WERI-Rb-1 (cell line): Measurements from ENCODE around the gene ACTN4.
"Not testable (repeated sequence)": the region's sequence is repeated elsewhere in the genome, so short reads cannot be mapped to it uniquely, and the experiment has no call there.

Source experiments
- DNase-seq: peaks from one replicate; pipeline ENCODE4 v3.0.0-alpha.2; 2020
- H3K27ac ChIP-seq: fragments of 250-450 bp; sonication (Bioruptor Pico); 2 replicates; pipeline ENCODE4 v1.5.1; 2020; ENCODE audit warnings: mild to moderate bottlenecking, moderate library complexity
- H3K27me3 ChIP-seq: fragments of 250-450 bp; sonication (Bioruptor Pico); 2 replicates; pipeline ENCODE4 v1.5.1; 2021; ENCODE audit warnings: mild to moderate bottlenecking, low read depth, moderate library complexity; ENCODE audit not compliant: insufficient read depth, severe bottlenecking
- H3K36me3 ChIP-seq: fragments of 250-450 bp; sonication (Bioruptor Pico); 2 replicates; pipeline ENCODE4 v1.5.1; 2020; ENCODE audit warnings: mild to moderate bottlenecking, moderate library complexity
- H3K4me3 ChIP-seq: 2 replicates; pipeline ENCODE4 v1.5.1; 2011; ENCODE audit warnings: low read depth, mild to moderate bottlenecking, control low read depth, low read length
- H3K9me3 ChIP-seq: fragments of 250-450 bp; sonication (Bioruptor Pico); 2 replicates; pipeline ENCODE4 v1.5.1; 2021; ENCODE audit warnings: mild to moderate bottlenecking, moderate library complexity; ENCODE audit not compliant: severe bottlenecking
- CTCF ChIP-seq: IDR thresholded peaks from 2 replicates; pipeline ENCODE4 v1.5.1; 2011; ENCODE audit warnings: low read depth, mild to moderate bottlenecking, control low read depth, inconsistent platforms, low read length

Gene ACTN4

GRCh38 chr19:38763795-38764220 is 116.4 kb downstream of the ACTN4 start:
- TF ChIP-seq CTCF = no peak
- Histone ChIP-seq H3K4me3 (no peak overlapping the region), H3K27me3 (no peaks in the 10 kb centered on the region), H3K36me3 (no peaks in the 10 kb centered on the region), H3K9me3 (no peaks in the 10 kb centered on the region), H3K27ac (no peak overlapping the region)
- no peak for DNase-seq

- Histone ChIP-seq H3K9me3 (no peaks in the 10 kb centered on the region), H3K27me3 (no peaks in the 10 kb centered on the region), H3K4me3 (no peak overlapping the region), H3K36me3 (no peaks in the 10 kb centered on the region), H3K27ac (no peak overlapping the region)
- no peak for TF ChIP-seq CTCF
- DNase-seq = no peak
Observed at GRCh38 chr19:38765214-38765613, 117.8 kb downstream of the ACTN4 start.

- H3K36me3 ChIP-seq = no peaks in the 10 kb centered on the region
- TF ChIP-seq CTCF = no peak
- H3K27me3 ChIP-seq = no peaks in the 10 kb centered on the region
- no peak for DNase-seq
- H3K9me3 ChIP-seq = no peaks in the 10 kb centered on the region
- no peak overlapping the region for H3K27ac ChIP-seq
- H3K4me3 ChIP-seq = no peak overlapping the region
Observed at GRCh38 chr19:38766276-38767047, 119.0 kb downstream of the ACTN4 start.

GRCh38 chr19:38769635-38770211 is 122.3 kb downstream of the ACTN4 start:
- H3K36me3 ChIP-seq = no peaks in the 10 kb centered on the region
- TF ChIP-seq CTCF = peak; percentile 30; the same call in 1 of the 2 replicates
- DNase-seq = no peak
- no peak overlapping the region for H3K4me3 ChIP-seq
- H3K27ac ChIP-seq = no peak overlapping the region
- H3K9me3 ChIP-seq = no peaks in the 10 kb centered on the region
- no peaks in the 10 kb centered on the region for H3K27me3 ChIP-seq

GRCh38 chr19:38770228-38770948 is 122.9 kb downstream of the ACTN4 start:
- H3K27ac ChIP-seq, DNase-seq, H3K36me3 ChIP-seq, H3K27me3 ChIP-seq, H3K9me3 ChIP-seq, H3K4me3 ChIP-seq: not testable (repeated sequence)

GRCh38 chr19:38770949-38771275 is 123.5 kb downstream of the ACTN4 start:
- H3K27ac ChIP-seq, H3K4me3 ChIP-seq, DNase-seq, H3K9me3 ChIP-seq, H3K27me3 ChIP-seq, H3K36me3 ChIP-seq: not testable (repeated sequence)

GRCh38 chr19:38771569-38771968 is 124.1 kb downstream of the ACTN4 start:
- H3K36me3 ChIP-seq, H3K27ac ChIP-seq, H3K4me3 ChIP-seq, H3K27me3 ChIP-seq, DNase-seq, H3K9me3 ChIP-seq: not testable (repeated sequence)
